NCI-H446 (cell line): Measurements from ENCODE around the gene ATP23.

Source experiments
- DNase-seq, 2 experiments: peaks; one replicate each; lab custom pipeline; 2025; lab: John Stamatoyannopoulos, UW

Gene ATP23, protein sequence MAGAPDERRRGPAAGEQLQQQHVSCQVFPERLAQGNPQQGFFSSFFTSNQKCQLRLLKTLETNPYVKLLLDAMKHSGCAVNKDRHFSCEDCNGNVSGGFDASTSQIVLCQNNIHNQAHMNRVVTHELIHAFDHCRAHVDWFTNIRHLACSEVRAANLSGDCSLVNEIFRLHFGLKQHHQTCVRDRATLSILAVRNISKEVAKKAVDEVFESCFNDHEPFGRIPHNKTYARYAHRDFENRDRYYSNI

DNA sequence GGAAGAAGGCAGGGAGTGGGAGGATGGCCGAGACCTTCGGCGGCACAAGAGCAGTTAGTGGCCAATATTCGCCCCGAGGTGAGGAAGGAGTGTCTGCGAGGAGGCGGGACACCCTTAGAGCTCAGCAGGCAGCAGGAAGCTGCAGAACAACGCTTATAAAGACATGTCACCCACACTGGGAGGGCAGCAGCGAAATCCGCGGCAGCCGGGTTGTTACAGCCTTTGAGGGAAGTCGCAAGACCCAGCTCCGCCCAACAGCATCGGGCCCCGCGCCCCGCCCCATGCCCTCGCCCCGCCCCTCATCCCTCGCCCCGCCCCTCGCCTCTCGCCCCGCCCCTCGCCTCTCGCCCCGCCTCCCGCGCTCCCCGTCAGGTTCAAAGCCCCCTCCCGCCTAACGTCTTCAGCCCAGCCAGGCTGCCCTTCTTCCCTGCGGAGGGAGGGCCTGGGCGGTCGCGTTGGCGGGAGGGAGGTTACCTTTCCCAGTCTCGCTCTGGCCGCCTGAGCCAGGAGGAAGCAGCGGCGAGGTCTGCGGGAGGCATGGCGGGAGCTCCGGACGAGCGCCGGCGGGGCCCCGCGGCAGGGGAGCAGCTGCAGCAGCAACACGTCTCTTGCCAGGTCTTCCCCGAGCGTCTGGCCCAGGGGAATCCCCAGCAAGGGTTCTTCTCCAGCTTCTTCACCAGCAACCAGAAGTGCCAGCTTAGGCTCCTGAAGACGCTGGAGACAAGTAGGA, at the start of gene ATP23:
Gene ATP23 (plus strand): TSS at position 403 of the 730 bp plus-strand sequence. CDS start 135 bp downstream, at position 538.
- DNase-seq, result peak; percentile 74 to 92

DNA sequence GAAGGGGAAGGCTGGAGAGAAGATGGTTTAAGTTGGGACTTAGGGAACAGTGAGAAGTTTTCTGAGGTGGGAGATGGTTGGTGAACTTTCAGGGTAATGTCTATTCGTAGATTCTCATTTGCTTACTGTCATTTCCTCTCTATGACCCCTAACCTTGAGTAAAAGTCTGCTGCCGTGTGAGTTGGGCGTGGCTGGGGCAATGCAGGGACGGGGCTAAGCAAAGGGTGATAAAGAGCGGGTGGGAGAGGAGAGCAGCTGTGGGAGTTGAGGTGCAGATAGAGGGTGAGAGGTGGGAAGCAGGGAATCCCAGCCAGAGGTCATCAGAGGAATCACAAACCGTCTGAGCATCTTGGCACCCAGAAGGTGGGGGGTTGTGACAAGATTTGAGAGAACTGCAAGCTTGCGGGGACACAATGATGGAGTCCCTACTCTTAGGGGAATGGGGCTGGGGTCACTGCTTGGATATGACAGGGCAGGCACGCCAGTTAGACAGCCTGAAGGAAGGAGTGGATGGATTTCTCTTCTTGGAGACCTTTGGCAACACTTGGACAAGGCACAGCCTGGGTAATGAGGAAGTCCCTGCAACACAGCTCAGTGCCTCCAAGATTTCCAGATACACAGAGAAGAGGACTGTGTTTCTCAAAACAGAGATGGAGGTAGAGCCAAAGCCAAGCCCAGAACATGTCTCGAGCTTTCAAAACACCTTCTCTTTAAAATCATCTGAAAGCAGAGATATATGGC, 49.0 kb upstream of the ATP23 start:
- no peak for DNase-seq

DNA sequence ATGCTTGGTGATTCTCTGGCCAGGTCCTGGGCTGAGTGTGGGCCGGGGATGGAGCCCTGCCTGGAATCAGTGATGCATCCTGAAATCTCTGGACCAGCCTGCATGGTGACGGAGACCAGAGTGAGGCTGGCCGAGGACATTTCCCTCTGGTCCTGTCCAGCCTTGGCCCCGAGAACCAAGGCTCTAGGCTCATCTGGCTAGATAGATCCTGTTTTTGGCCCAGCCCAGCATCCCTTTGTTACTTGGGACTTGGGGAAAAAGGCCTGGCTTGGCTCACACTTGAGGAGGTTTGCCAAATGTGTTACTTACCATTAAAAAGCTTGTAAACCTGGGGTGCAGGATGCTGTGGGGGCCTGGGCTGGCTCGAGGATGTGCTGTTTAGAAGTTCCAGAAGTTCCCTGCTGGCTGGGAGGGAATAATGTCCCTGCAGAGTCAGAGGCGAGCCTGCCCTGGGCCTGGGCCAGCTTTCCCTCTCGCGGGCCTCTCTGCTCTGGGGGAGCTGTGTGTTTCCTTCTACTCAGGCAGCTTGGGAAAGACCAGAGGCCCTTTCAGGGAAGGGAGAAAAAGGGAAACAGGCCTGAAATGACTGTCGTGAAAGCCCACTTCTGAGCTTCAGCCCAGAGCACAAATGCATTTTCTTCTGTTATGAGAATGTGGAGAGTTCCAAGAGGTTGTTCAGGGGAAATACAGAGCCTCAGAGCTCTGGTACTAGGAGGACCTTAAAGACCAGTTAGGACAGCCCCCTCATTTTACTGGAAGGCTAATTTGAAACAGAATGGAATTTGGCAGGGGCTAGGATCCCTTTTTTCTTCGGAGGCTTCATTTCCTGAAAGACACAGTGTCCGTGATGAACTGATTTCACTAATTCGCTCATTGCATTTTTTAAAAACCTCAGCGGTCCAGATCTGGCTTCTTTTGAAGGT, 47.7 kb upstream of the ATP23 start:
- peak; percentile 72 to 90 for DNase-seq

DNA sequence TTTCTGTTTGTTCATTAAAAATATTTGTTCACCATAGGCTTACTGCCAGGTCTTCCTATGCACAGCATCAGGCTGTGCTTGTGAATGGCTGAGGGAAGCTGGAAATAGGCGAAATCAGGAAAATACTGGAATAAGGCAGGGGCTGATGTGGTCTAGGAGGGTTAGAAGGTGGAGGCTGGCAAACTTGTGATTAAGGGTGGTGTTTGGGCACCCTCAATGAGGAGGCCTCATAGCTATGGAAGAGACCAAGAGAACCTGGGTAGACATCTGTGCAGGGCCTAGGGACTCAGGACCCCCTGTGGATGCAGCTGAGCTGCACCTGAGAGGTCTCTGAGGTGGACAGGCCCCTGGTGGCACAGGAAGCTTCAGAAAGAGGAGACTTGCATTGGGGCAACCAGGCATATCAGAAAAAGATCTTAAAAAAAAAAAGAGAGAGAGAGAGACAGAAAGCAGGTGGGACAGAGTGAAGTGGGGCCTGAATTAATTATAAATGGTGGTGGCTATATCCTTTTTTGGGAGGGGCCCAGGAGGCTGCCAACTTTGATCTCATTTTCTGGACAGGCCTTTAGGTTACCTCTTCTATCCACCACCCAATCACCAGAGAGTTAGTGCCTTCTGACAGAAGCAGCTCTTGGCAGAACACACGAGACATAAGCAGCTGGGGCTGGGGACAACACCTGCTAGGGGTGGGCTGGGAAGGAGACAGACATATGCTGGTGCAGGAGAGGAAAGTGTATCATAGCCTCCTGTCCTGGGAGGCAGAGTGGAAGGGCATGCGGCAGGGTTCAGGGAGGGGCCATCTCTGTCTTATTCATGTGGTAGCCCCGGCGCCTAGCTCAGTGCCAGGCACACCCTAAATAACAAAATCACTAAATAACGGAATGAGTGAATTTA, 46.7 kb upstream of the ATP23 start:
- DNase-seq, result peak; percentile 58 to 90

DNA sequence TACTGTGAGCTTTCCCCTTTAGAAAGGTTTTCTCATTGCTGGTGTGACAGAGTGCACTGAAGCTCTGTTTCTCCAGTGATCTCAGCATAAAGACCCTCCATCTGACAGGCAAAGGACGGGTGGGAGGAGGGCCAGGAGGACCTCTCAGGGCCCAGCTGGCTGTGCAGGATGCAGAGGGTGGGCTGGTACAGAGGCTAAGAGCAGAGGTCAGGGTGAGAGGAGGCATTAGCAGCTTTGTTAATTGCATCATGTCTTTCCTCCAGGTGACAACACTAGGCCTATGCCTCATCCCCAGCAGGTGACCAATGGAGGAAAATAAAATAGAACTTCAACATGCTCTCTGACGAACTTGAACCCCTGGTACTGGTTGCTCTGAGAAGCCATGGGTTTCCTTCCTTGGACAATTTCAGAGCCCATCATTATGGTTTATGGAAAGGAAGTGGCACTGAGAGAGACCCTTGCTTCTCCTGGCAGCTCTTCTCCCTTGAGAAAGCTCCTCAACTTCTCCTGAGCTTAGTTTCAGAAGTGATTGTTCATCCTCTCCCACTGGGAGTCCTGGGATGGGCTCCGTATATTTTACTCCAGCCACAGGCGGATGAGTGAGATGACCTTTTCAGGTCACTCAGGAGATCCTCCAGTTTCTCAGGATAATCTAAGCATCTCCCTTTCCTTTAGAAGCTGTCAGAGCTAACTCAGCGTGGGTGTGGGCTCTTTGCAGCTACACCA, 45.8 kb upstream of the ATP23 start:
- DNase-seq, result no peak

DNA sequence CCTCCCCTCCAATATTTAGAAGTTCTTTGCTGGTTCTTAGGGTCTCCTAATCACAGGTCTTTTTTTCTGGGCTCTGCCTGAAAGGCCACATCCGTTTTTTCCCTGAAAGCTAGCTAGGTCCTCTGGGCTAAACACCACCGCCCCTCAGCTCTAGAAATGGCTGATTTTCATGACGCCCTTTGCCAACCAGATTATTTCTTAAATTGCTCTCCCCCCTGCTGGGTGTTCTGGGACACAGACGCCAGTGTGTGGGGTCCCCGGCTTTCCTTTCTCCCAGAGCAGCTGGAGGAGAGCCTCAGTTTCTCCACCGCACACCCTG, 45.3 kb upstream of the ATP23 start:
- DNase-seq, result no peak

DNA sequence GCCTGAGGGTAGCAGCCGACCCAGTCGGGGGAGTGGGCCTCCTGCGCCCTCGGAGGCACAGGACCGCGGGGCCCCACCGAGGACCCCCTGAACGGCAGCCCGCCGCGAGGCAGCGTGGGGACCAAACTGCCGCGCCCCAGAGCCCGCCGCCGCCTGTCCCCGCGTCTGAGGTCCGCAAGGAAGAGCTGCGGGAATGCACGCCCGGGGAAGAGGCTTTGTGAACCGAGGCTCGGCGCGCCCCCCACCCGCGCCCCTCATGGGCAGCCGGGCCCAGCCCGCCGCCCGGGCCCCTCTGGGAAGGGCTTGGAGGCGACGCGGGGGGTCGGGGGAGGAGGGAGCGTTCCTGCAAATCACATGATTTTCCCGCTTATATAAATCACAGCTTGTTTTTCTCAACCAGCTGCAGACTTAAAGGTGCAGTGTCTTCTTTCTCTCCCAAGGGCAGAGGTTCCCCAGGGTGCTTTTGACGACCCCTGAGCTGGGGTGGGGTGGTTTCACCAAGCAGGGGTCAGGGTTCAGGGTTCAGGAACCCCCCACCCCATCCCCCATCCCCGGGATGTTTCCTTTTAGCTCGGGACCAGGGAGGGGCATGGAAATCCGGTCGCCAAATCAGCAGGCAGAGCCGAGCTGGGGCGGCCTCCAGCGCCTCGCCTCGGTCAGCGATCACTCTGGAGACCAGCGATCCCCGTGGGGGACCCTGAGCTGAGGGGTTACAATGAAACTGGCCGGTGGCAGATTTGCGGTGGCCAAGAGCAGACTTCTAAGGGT, 44.7 kb upstream of the ATP23 start:
- DNase-seq, result no peak

DNA sequence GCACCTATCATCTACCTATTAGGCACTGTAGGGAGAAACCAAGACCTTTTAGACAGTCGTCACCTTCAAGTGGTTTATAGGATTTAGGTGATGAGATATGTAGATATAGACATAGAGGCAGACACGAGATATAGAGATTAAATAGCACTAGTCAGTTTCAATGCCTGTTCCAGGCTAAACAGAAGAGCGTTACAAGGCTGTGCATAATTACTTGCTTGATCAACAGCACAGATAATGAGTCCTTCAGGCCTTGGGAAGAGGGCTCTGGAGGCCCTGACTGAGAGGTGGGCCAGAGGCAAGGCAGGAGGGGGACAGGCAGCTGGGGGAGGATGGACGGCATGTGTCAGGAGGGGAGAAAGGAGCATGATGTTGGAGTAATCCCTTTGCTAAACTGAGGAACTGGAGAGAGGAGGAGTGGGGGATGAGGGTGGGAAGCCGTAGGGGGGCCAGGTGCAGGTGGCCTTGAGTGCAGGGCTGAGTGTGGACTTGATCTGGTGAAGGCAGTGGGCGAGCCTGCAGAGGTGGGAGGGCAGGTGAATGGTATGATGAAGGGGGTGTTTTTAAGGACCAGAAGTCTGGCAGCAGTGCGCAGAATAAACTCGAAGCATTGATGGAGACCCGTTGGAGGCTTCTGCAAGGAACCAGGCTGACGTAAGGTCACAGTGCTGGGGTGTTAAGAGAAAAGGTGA, 43.9 kb upstream of the ATP23 start:
- DNase-seq, result no peak

DNA sequence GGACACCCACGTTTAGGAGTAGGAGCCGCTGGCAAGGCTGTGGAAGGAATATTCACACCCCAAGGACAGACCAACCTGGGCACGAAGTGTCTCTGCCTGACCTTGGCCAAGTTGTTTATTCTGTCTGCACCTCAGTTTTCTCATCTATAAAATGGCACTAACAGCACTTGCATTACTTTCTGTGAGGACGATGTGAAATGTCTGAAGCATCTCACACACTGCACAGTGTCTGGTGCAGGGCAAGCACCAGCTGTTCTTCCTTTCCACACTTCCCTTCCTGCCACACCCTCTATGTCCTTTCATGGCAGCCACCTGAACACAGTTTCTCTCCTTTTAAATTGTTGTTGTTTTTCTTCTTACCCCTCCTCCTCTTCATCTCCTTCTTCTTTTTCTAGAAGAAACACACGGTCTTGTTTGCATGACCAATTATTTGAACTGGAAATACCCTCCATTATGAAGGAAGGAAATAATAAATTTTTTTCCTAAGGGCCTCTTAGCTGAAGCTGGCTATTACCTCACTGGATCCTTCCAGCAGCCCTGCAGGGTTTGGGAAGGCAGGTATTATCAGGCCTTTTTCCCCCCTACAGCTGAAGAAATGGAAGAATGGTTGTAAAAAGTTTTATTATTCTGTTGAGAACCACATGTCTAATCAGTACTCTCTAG, 42.9 kb upstream of the ATP23 start:
- no peak for DNase-seq

DNA sequence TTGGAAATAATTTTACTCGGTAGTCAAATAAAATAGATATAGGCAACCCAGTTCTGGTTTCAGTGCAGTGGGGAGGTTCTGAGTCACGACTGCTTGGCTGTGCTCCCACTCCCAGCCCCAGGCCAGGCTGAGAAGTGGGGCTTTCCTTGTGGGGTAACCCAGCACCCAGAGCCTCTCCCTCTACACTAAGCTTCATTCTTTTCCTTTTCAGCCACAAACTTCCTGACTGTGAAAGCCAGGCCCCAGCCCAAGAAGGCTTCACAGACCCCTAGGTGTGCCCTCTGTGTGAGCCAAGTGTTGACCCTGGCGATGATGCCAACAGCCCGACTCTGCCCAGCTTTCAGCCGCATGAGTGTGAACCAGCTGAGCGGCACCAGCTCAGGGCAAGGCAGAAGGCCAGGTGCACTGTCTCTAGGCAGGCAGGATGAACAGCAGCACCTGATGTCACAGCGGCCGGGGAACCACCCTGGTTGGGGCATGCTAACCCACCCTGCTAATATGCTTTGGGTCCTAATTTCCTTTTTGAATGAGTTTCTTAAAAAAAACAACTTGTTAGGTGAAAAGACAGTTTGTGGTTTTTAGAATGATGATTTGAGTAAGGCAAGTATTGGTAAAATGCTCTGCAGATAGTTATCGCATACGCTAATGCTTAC, 42.2 kb upstream of the ATP23 start:
- DNase-seq, result peak in 1 of 2 experiments; percentile 27

DNA sequence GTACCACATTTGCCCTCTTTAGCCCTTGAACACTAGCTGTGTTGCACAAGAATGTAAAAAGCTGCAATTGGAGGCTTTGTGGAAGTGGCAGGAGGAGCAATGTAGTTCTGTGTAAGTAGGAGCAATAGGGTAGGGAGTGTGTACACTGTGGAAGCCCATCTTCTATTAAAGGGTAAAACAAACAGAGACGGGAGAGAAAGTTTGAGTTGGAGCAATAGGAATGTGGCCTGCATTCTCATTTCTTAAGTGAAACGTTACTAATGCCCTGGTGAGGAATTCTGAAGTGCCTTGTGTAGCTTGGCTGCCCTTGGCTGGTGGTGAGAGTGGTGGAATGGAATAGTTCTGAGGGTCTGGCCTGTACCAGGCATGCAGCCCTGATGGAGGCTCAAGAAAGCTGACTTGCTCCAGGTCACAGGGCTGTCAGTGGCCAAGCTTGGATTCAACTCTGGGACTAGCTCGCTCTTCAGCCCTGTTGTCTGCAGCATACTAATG, 38.8 kb upstream of the ATP23 start:
- DNase-seq, result no peak

DNA sequence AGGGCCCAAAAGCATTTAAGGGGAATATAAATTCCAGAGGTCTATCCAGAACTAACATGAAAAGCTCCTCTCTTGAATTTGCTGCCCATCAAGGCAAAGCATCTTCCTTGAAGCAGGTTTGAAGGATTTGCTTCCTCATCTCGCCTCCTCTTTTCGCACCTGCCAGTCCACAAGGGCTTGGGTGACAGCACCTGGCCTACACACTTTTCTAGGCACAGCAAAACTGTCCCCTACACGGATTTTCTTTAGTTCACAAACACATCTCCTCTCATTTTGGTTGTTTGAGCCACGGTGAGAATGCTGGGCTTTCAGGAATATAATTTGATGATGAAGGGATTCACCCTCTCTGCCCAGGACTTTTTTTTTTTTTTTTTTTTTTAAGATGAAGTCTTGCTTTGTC, 36.9 kb upstream of the ATP23 start:
- DNase-seq, result no peak

DNA sequence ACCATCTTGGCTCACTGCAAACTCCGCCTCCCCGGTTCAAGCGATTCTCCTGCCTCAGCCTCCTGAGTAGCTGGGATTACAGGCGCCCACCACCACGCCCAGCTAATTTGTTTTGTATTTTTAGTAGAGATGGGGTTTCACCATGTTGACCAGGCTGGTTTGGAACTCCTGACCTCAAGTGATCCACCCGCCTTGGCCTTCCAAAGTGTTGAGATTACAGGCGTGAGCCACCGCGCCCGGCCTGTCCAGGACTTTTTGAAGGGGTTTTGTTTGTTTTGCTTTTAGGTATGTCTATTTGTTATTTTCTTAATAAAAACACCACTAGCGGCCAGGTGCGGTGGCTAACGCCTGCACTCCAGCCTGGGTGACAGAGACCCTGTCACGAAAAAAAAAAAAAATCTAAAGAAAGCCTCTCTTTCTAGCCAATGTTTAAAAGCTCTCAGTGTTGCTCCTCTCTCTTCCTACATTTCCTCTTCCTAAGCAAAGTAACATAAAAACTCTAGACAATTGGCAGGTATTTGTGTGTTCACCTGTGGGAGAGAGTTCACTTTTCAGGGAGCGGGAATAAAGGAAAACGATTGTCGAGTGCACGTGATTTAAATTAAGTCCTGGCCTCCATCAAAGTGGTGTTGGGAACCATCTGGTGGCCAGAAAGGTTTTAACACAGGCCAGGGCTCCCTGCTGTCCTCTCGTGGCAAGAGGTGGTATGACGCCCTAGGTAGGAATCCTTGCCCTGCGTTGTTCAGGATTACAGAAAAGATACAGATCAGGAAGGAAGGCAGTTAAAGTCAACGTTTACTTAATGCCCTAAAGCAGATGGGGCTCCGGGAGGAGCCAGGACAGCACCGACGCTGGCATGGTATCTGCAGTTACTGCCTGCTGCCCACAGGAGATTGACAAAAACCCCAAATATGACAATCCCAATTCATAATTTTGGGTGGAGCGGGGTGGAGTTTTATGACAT, 36.2 kb upstream of the ATP23 start:
- peak; percentile 83 to 91 for DNase-seq

DNA sequence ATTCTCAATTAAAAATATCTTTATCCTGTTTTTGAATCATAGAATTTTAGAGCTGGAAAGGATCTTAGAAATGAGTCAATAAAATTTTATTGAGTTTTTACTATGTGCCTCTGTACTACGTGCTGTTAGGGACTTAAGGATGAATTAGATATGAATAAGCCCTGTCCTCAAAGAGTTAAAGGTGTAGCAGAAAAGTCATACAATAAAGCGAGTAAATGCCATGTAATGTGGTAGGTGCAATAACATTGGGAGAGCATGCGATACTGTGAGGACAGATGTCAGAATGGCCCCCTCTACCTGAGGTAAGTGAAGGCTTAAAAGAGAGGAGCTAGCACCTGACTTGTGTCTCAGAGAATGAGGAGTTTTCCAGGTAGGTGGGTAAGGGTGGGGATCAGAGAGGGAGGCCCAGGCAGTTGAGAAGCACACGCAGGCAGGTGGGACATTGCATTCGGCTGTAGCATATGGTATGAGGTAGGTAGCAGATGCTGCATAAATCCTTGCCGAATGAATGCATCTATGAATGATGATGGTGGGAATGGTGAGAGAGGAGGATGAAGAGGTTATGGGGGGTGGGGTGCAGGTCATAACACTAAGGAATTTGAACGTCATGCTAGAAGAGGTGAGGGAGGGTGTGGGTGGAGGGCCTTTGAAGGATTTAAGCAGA, 35.4 kb upstream of the ATP23 start:
- DNase-seq, result no peak

DNA sequence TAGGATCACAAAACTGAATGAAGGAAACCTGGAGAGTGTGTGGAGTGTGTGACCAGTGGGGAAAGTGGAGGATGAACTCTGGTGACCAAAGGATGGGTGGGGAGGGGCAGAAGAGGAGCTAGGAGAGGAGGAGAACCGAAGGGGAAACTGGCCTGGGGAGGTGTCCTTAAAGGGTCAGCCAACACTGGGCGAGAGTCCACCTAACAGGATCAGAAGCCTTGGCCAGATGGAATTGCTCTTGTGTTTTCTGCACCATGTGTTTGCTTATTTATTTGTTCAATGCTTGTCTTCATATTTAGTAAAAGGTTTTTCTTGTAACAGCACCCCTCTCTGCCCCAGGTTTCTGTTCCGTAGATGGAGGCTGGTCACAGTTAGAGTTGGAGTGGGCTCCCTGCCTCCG, 34.5 kb upstream of the ATP23 start:
- DNase-seq, result no peak

DNA sequence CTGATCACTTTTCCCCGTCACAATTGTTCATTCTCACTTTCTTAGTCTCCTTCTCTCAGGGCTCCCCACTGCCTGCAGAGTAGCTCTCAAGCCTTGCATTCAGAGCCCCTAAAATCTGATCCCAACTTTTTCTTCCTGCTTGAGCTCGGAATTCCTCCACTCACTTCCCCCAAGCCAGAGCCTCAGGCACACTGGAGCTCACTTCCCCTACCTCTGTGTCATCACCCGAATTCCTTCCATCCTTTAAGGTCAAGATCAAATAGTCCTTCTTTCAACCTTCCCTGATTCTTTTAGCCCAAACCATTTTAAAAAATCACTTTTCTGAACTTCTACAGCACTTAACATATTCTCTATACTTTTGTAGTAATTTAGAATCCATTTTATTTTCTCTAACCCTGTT, 34.1 kb upstream of the ATP23 start:
- no peak for DNase-seq
